ENCODE results near the gene DHX32.

The DHX32 gene

GRCh38 chr10:125801574-125801973, 79.5 kb downstream of the DHX32 start:
- DNase-seq: no peak

- DNase-seq: no peak
These were observed 81.5 kb downstream of the DHX32 start for GRCh38 chr10:125799451-125800182.

- DNase-seq: no peak
These were observed 83.0 kb downstream of the DHX32 start for GRCh38 chr10:125797994-125798662.

- DNase-seq: no peak
These were observed 83.7 kb downstream of the DHX32 start for GRCh38 chr10:125797424-125797823.

- no peak for DNase-seq
These were observed 85.4 kb downstream of the DHX32 start for GRCh38 chr10:125795637-125796190.

- DNase-seq: no peak
These were observed 86.0 kb downstream of the DHX32 start for GRCh38 chr10:125795128-125795527.

GRCh38 chr10:125792342-125793300, 88.5 kb downstream of the DHX32 start:
- no peak for DNase-seq

GRCh38 chr10:125788156-125789034, 92.7 kb downstream of the DHX32 start:
- no peak for DNase-seq

Measured in stimulated activated CD4-positive, alpha-beta T cell treated with anti-CD3 and anti-CD28 coated beads, Interleukin-4, amount 100 ng/mL, for 24 hours (primary cell).